GM21515 (cell line): ENCODE data around the gene CXCR5.

Experiments used
- ATAC-seq: cut with Tn5 transposase; IDR thresholded peaks from one replicate; pipeline ENCODE4 v1.9.1; 2021; ENCODE audit not compliant: unreplicated experiment

CXCR5 gene

GRCh38 chr11:118873804-118874203, 9.9 kb upstream of the CXCR5 start:
- no peak for ATAC-seq

GRCh38 chr11:118876286-118876685, 7.4 kb upstream of the CXCR5 start:
- no peak for ATAC-seq

GRCh38 chr11:118877487-118878162, 6.1 kb upstream of the CXCR5 start:
- no peak for ATAC-seq

GRCh38 chr11:118878163-118878563, 5.5 kb upstream of the CXCR5 start:
- ATAC-seq, result no peak

GRCh38 chr11:118881228-118881627, 2.5 kb upstream of the CXCR5 start:
- ATAC-seq, result no peak

GRCh38 chr11:118882491-118882890, 1.2 kb upstream of the CXCR5 start:
- ATAC-seq, result no peak

GRCh38 chr11:118883004-118883367, 706 bp upstream of the CXCR5 start:
- no peak for ATAC-seq

- no peak for ATAC-seq
These were observed 1.2 kb downstream of the CXCR5 start for GRCh38 chr11:118884875-118885274.

GRCh38 chr11:118885319-118885718, 1.6 kb downstream of the CXCR5 start:
- ATAC-seq, result no peak

GRCh38 chr11:118885831-118886565, 2.3 kb downstream of the CXCR5 start:
- no peak for ATAC-seq

- peak; percentile 57 for ATAC-seq
These were observed 3.0 kb downstream of the CXCR5 start for GRCh38 chr11:118886681-118887111.

GRCh38 chr11:118887206-118887605, 3.5 kb downstream of the CXCR5 start:
- no peak for ATAC-seq

- ATAC-seq, result no peak
These were observed 4.7 kb downstream of the CXCR5 start for GRCh38 chr11:118888398-118888797.

GRCh38 chr11:118889797-118890196, 6.1 kb downstream of the CXCR5 start:
- no peak for ATAC-seq

- no peak for ATAC-seq
These were observed 8.8 kb downstream of the CXCR5 start for GRCh38 chr11:118892514-118892913.

GRCh38 chr11:118892964-118893363, 9.3 kb downstream of the CXCR5 start:
- ATAC-seq, result no peak

GRCh38 chr11:118893662-118894061, 10.0 kb downstream of the CXCR5 start:
- no peak for ATAC-seq

GRCh38 chr11:118894192-118894591, 10.5 kb downstream of the CXCR5 start:
- no peak for ATAC-seq

- no peak for ATAC-seq
These were observed 11.7 kb downstream of the CXCR5 start for GRCh38 chr11:118895093-118896039.

GRCh38 chr11:118896472-118896913, 12.8 kb downstream of the CXCR5 start:
- ATAC-seq, result no peak

- no peak for ATAC-seq
These were observed 13.4 kb downstream of the CXCR5 start for GRCh38 chr11:118896921-118897591.
